GM19025 (cell line): ENCODE data around the gene ZNF512B.
"Not testable (repeated sequence)": the region's sequence is repeated elsewhere in the genome, so short reads cannot be mapped to it uniquely, and the experiment has no call there.

Experiments used
- ATAC-seq: cut with Tn5 transposase; IDR thresholded peaks from one replicate; pipeline ENCODE4 v1.9.1; 2021; ENCODE audit warnings: mild to moderate bottlenecking, low read depth, moderate library complexity; ENCODE audit not compliant: unreplicated experiment

ZNF512B gene

GRCh38 chr20:63969838-63970713, at the start of gene ZNF512B:
ZNF512B (minus strand) TSS chr20:63969930; CDS start chr20:63967950, 1,980 bp downstream.
- ATAC-seq = no peak

- ATAC-seq = no peak
Measured at GRCh38 chr20:64015635-64016034, 45.9 kb upstream of the ZNF512B start.

GRCh38 chr20:64012385-64013154, 42.8 kb upstream of the ZNF512B start:
- ATAC-seq = not testable (repeated sequence)

GRCh38 chr20:64011366-64011779, 41.6 kb upstream of the ZNF512B start:
- no peak for ATAC-seq

- ATAC-seq = no peak
Measured at GRCh38 chr20:64010711-64011237, 41.0 kb upstream of the ZNF512B start.

- ATAC-seq = no peak
Measured at GRCh38 chr20:64009811-64010387, 40.2 kb upstream of the ZNF512B start.

GRCh38 chr20:64006902-64007301, 37.2 kb upstream of the ZNF512B start:
- no peak for ATAC-seq

GRCh38 chr20:64006490-64006889, 36.8 kb upstream of the ZNF512B start:
- no peak for ATAC-seq

- no peak for ATAC-seq
Measured at GRCh38 chr20:64005394-64005793, 35.7 kb upstream of the ZNF512B start.

- no peak for ATAC-seq
Measured at GRCh38 chr20:64003960-64004725, 34.4 kb upstream of the ZNF512B start.

- ATAC-seq = no peak
Measured at GRCh38 chr20:64001607-64002011, 31.9 kb upstream of the ZNF512B start.

- ATAC-seq = no peak
Measured at GRCh38 chr20:64000906-64001305, 31.2 kb upstream of the ZNF512B start.

- no peak for ATAC-seq
Measured at GRCh38 chr20:63982937-63983336, 13.2 kb upstream of the ZNF512B start.

GRCh38 chr20:63980806-63981728, 11.3 kb upstream of the ZNF512B start, which contains the start of gene PRPF6:
PRPF6 (plus strand) TSS chr20:63981132; CDS start chr20:63981246, 114 bp downstream.
- peak; percentile 52 for ATAC-seq

GRCh38 chr20:63980317-63980805, 10.6 kb upstream of the ZNF512B start:
- ATAC-seq = no peak

GRCh38 chr20:63979557-63980316, 10.0 kb upstream of the ZNF512B start, which contains the start of gene SAMD10:
SAMD10 (minus strand) TSS chr20:63979642; CDS start chr20:63979467, 175 bp downstream.
- ATAC-seq = no peak

GRCh38 chr20:63979229-63979556, 9.5 kb upstream of the ZNF512B start:
- ATAC-seq = no peak
